Upper lobe of left lung (tissue), 4 donors: ENCODE measurements around the gene USP17L25.
"Not testable (repeated sequence)": the region's sequence is repeated elsewhere in the genome, so short reads cannot be mapped to it uniquely, and the experiment has no call there.

Experiments
- CTCF ChIP-seq, 6 experiments: fragments of 450-650 bp in 4 of 6; fragments of 200-600 bp in 2 of 6; sonication (generic) in 2 of 6; IDR thresholded peaks; one replicate each; pipeline ENCODE4 v1.5.1; 2016 to 2019; ENCODE audit warnings: antibody characterized with exemption in 6 of 6
- EP300 ChIP-seq, 4 donors: sonication (generic); formaldehyde crosslinking; IDR thresholded peaks; one replicate each; pipeline ENCODE4 v1.5.1; 2017; ENCODE audit warnings: antibody characterized with exemption in 4 of 4, control low read depth in 2 of 4
- POLR2A ChIP-seq, 4 donors: fragments of 450-650 bp; IDR thresholded peaks; one replicate each; pipeline ENCODE4 v1.5.1; 2016 to 2017; ENCODE audit warnings: antibody characterized with exemption in 4 of 4, mild to moderate bottlenecking in 2 of 4
- POLR2AphosphoS5 ChIP-seq, 2 donors: sonication (generic); formaldehyde crosslinking; IDR thresholded peaks; one replicate each; pipeline ENCODE4 v1.5.1; 2017; ENCODE audit warnings: antibody characterized with exemption in 2 of 2

GRCh38 chr4:9324865-9325264 is 4.8 kb upstream of the USP17L25 start, which contains the start of gene USP17L24:
- not testable (repeated sequence) for TF ChIP-seq CTCF, POLR2AphosphoS5, POLR2A, EP300 (IDR thresholded peaks at IDR 0.05)
